22Rv1 (cell line): ENCODE measurements around the gene SLC26A2.

Experiments
- H3K27ac ChIP-seq: fragments of 450-650 bp; 2 replicates; pipeline ENCODE4 v1.5.1; 2017
- CTCF ChIP-seq: fragments of 450-650 bp; IDR thresholded peaks from 2 replicates; pipeline ENCODE4 v1.5.1; 2017; ENCODE audit warnings: mild to moderate bottlenecking
- ZFX ChIP-seq: fragments of 450-650 bp; IDR thresholded peaks from 2 replicates; pipeline ENCODE4 v1.6.1; 2017; ENCODE audit warnings: antibody characterized with exemption, borderline replicate concordance

The SLC26A2 gene

GRCh38 chr5:149969181-149969930 is 8.8 kb downstream of the SLC26A2 start:
- no peak for TF ChIP-seq ZFX
- TF ChIP-seq CTCF, result no peak
- H3K27ac ChIP-seq, result no peak overlapping the region

GRCh38 chr5:149975409-149975808 is 14.9 kb downstream of the SLC26A2 start:
- no peak for TF ChIP-seq CTCF
- TF ChIP-seq ZFX, result no peak

GRCh38 chr5:149979896-149980295 is 19.3 kb downstream of the SLC26A2 start:
- peak overlapping the region; percentile 41; the same call in 1 of the 2 replicates for H3K27ac ChIP-seq
- TF ChIP-seq CTCF, result no peak

More at GRCh38 chr5:149975409-149975808, 14.9 kb downstream of the SLC26A2 start:
- H3K27ac ChIP-seq, result no peak overlapping the region

- no peak overlapping the region for H3K27ac ChIP-seq
- TF ChIP-seq ZFX (no peak), CTCF (no peak)
Measured at GRCh38 chr5:149981206-149981605, 20.6 kb downstream of the SLC26A2 start.

GRCh38 chr5:149982505-149982904 is 21.9 kb downstream of the SLC26A2 start:
- TF ChIP-seq ZFX (no peak), CTCF (no peak)
- H3K27ac ChIP-seq, result no peak overlapping the region

- TF ChIP-seq ZFX (no peak), CTCF (no peak)
- H3K27ac ChIP-seq, result no peak overlapping the region
Measured at GRCh38 chr5:149988126-149988525, 27.6 kb downstream of the SLC26A2 start.

- H3K27ac ChIP-seq, result no peak overlapping the region
- TF ChIP-seq CTCF (peak; percentile 93), ZFX (no peak)
Measured at GRCh38 chr5:149990518-149991376, 30.2 kb downstream of the SLC26A2 start.
